PFSK-1 (cell line): ENCODE data around the gene ANKK1.

ENCODE experiments used
- POLR2AphosphoS5 ChIP-seq: IDR thresholded peaks from 2 replicates; pipeline ENCODE4 v1.6.1; 2012; ENCODE audit warnings: low read depth, mild to moderate bottlenecking, control low read depth, low read length, moderate library complexity
- SIN3A ChIP-seq: IDR thresholded peaks from 2 replicates; pipeline ENCODE4 v1.6.1; 2012; ENCODE audit warnings: mild to moderate bottlenecking, low read length, moderate library complexity, borderline replicate concordance; ENCODE audit not compliant: insufficient read depth
- TAF1 ChIP-seq: IDR thresholded peaks from 2 replicates; pipeline ENCODE4 v1.6.1; 2012; ENCODE audit warnings: low read length, control low read depth, borderline replicate concordance; ENCODE audit not compliant: insufficient read depth
- TF ChIP-seq, protein P1 (sequence below), 2 experiments: IDR thresholded peaks; 2 replicates each; pipeline versions ENCODE4 v1.6.1 to v1.8.0; 2011 to 2012; ENCODE audit warnings: low read depth in 2 of 2, low read length in 2 of 2, control low read depth in 1 of 2, inconsistent platforms in 1 of 2, mild to moderate bottlenecking in 1 of 2, moderate library complexity in 1 of 2; ENCODE audit not compliant: insufficient read depth in 1 of 2

GRCh38 chr11:113417428-113417827 lies 29.8 kb downstream of the ANKK1 start:
- no peak for TF ChIP-seq TAF1
- no peak for TF ChIP-seq POLR2AphosphoS5
- TF ChIP-seq, protein P1, sequence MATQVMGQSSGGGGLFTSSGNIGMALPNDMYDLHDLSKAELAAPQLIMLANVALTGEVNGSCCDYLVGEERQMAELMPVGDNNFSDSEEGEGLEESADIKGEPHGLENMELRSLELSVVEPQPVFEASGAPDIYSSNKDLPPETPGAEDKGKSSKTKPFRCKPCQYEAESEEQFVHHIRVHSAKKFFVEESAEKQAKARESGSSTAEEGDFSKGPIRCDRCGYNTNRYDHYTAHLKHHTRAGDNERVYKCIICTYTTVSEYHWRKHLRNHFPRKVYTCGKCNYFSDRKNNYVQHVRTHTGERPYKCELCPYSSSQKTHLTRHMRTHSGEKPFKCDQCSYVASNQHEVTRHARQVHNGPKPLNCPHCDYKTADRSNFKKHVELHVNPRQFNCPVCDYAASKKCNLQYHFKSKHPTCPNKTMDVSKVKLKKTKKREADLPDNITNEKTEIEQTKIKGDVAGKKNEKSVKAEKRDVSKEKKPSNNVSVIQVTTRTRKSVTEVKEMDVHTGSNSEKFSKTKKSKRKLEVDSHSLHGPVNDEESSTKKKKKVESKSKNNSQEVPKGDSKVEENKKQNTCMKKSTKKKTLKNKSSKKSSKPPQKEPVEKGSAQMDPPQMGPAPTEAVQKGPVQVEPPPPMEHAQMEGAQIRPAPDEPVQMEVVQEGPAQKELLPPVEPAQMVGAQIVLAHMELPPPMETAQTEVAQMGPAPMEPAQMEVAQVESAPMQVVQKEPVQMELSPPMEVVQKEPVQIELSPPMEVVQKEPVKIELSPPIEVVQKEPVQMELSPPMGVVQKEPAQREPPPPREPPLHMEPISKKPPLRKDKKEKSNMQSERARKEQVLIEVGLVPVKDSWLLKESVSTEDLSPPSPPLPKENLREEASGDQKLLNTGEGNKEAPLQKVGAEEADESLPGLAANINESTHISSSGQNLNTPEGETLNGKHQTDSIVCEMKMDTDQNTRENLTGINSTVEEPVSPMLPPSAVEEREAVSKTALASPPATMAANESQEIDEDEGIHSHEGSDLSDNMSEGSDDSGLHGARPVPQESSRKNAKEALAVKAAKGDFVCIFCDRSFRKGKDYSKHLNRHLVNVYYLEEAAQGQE (IDR thresholded peaks at IDR 0.05; ENCODE audit: insufficient read depth in 1 of 2, low read depth in 2 of 2, low read length in 2 of 2), result no peak
- no peak for TF ChIP-seq SIN3A
